ENCODE data around the gene CDX1.

DNA sequence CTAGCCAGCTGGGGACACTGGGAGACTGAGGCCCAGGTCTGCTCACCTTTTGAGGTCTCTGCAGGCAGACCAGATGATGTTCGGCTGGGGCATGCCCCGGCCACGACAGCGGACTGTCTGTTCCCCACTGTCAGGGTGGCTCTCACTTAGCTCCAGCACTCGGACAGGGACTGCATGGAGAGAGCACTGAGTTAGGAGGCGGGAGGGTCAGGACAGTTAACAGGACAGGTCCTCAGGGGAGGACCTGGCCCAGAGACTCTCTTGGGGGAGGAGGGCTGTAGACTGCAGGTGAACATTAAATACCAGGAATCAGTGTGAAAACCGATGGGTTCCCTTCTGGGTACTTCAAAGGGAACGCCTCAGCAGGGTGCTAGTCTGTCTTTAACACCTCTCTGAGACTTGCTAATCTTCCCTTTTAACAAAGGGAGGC is 36.1 kb upstream of the CDX1 start:
- TF ChIP-seq EZH2 (IDR thresholded peaks at IDR 0.05; ENCODE audit: borderline replicate concordance) (no peak), EZH2phosphoT487 (IDR thresholded peaks at IDR 0.05; ENCODE audit: low read depth, severe bottlenecking, unreplicated experiment) (no peak)
- TF ChIP-seq, protein P1, sequence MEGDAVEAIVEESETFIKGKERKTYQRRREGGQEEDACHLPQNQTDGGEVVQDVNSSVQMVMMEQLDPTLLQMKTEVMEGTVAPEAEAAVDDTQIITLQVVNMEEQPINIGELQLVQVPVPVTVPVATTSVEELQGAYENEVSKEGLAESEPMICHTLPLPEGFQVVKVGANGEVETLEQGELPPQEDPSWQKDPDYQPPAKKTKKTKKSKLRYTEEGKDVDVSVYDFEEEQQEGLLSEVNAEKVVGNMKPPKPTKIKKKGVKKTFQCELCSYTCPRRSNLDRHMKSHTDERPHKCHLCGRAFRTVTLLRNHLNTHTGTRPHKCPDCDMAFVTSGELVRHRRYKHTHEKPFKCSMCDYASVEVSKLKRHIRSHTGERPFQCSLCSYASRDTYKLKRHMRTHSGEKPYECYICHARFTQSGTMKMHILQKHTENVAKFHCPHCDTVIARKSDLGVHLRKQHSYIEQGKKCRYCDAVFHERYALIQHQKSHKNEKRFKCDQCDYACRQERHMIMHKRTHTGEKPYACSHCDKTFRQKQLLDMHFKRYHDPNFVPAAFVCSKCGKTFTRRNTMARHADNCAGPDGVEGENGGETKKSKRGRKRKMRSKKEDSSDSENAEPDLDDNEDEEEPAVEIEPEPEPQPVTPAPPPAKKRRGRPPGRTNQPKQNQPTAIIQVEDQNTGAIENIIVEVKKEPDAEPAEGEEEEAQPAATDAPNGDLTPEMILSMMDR (IDR thresholded peaks at IDR 0.05; ENCODE audit: poor library complexity), result no peak

All from hepatocyte (in vitro differentiated cells).